BJ (cell line): ENCODE results near the gene TMEM69. TPM values are rescaled to one million over a fixed set of nuclear protein-coding genes. Genes with fewer than 3 reads are reported as not detected.

ENCODE experiments used
- CTCF ChIA-PET: fragments of 350-600 bp; formaldehyde crosslinking; extraction: SDS; loops from one replicate; lab custom pipeline; 2021; ENCODE audit warnings: antibody characterized with exemption, inconsistent platforms; lab: Yijun Ruan, JAX
- POLR2A ChIA-PET: fragments of 300-600 bp; sonication (Branson Sonifier 250); formaldehyde crosslinking; extraction: SDS; loops from one replicate; lab custom pipeline; 2021; ENCODE audit warnings: antibody characterized with exemption; lab: Charles Lee
- DNase-seq: peaks from one replicate; pipeline ENCODE4 v3.0.0-alpha.2; 2011; ENCODE audit warnings: low read depth
- H3K27me3 ChIP-seq: 2 replicates; pipeline ENCODE4 v1.6.0; 2011; ENCODE audit warnings: low read length; ENCODE audit not compliant: control insufficient read depth, insufficient read depth
- H3K36me3 ChIP-seq: 2 replicates; pipeline ENCODE4 v1.5.1; 2011; ENCODE audit warnings: low read length; ENCODE audit not compliant: control insufficient read depth, insufficient read depth
- H3K4me3 ChIP-seq: 2 replicates; pipeline ENCODE4 v1.5.1; 2011; ENCODE audit warnings: low read depth, mild to moderate bottlenecking, control low read depth, low read length
- CTCF ChIP-seq: IDR thresholded peaks from 2 replicates; pipeline ENCODE4 v1.5.1; 2011; ENCODE audit warnings: low read depth, mild to moderate bottlenecking, control low read depth, inconsistent platforms, low read length, moderate library complexity; ENCODE audit not compliant: insufficient read depth
- polyA plus RNA-seq: library from polyadenylated mRNA; depleted of rRNA; stranded (reverse); fragments of >200 nt; gene quantifications from 2 replicates; pipeline ENCODE4 v1.2.3, GENCODE V29; 2011

Gene TMEM69
- polyA plus RNA-seq, 1 experiment: 37.9 TPM

- no peaks in the 10 kb centered on the region for H3K27me3 ChIP-seq
- no peaks in the 10 kb centered on the region for H3K36me3 ChIP-seq
- ChIA-PET POLR2A (no interaction called here), CTCF (no interaction called here)
- no peak overlapping the region for H3K4me3 ChIP-seq
- no peak for TF ChIP-seq CTCF
- DNase-seq: no peak
Observed at GRCh38 chr1:45667321-45668111, 20.5 kb upstream of the TMEM69 start.

- no peak for TF ChIP-seq CTCF
- no peaks in the 10 kb centered on the region for H3K27me3 ChIP-seq
- H3K4me3 ChIP-seq: no peak overlapping the region
- ChIA-PET CTCF (interaction anchor here (1.3 kb wide), 1 partner anchor 18 kb away, joined by 3 read pairs; no protein-coding TSS in a partner anchor), POLR2A (no interaction called here)
- DNase-seq: no peak
- H3K36me3 ChIP-seq: no peaks in the 10 kb centered on the region
Observed at GRCh38 chr1:45668526-45668925, 19.5 kb upstream of the TMEM69 start.

- TF ChIP-seq CTCF: no peak
- POLR2A ChIA-PET: interaction anchor here (0.6 kb wide), 1 partner anchor 366 kb away, joined by 15 read pairs; no protein-coding TSS in a partner anchor
- Histone ChIP-seq H3K36me3 (no peaks in the 10 kb centered on the region), H3K4me3 (no peak overlapping the region), H3K27me3 (no peaks in the 10 kb centered on the region)
- CTCF ChIA-PET: interaction anchor here (1.3 kb wide), 1 partner anchor 19 kb away, joined by 3 read pairs; no protein-coding TSS in a partner anchor
- no peak for DNase-seq
Observed at GRCh38 chr1:45669379-45669778, 18.6 kb upstream of the TMEM69 start.

GRCh38 chr1:45669859-45670655 is 17.9 kb upstream of the TMEM69 start:
- no peak overlapping the region for H3K4me3 ChIP-seq
- ChIA-PET POLR2A (interaction anchor here (0.6 kb wide), 1 partner anchor 367 kb away, joined by 15 read pairs; no protein-coding TSS in a partner anchor), CTCF (interaction anchor here (0.7 kb wide), 1 partner anchor 438 kb away, joined by 3 read pairs; no protein-coding TSS in a partner anchor)
- TF ChIP-seq CTCF: no peak
- DNase-seq: no peak
- H3K36me3 ChIP-seq: no peaks in the 10 kb centered on the region
- H3K27me3 ChIP-seq: no peaks in the 10 kb centered on the region

GRCh38 chr1:45673956-45674355 is 14.0 kb upstream of the TMEM69 start:
- TF ChIP-seq CTCF: no peak
- Histone ChIP-seq H3K36me3 (no peaks in the 10 kb centered on the region), H3K27me3 (no peaks in the 10 kb centered on the region), H3K4me3 (no peak overlapping the region)
- no peak for DNase-seq
- CTCF ChIA-PET: interaction anchor here (1.5 kb wide), 1 partner anchor 8 kb away, joined by 3 read pairs; no protein-coding TSS in a partner anchor
- POLR2A ChIA-PET: no interaction called here
